MG63 (cell line): ENCODE measurements around the gene RHOBTB3. TPM values are rescaled to one million over a fixed set of nuclear protein-coding genes. Genes with fewer than 3 reads are reported as not detected.

ENCODE experiments used
- DNase-seq: peaks from one replicate; pipeline ENCODE4 v3.0.0-alpha.2; 2020
- H3K27me3 ChIP-seq: fragments of 250-450 bp; sonication (Bioruptor Pico); 2 replicates; pipeline ENCODE4 v1.5.1; 2020; ENCODE audit warnings: mild to moderate bottlenecking, moderate library complexity
- H3K36me3 ChIP-seq: fragments of 250-450 bp; sonication (Bioruptor Pico); 2 replicates; pipeline ENCODE4 v1.5.1; 2020; ENCODE audit warnings: mild to moderate bottlenecking, moderate library complexity
- H3K4me3 ChIP-seq: fragments of 250-450 bp; sonication (Bioruptor Pico); 2 replicates; pipeline ENCODE4 v1.5.1; 2020; ENCODE audit warnings: mild to moderate bottlenecking, moderate library complexity
- H3K9me3 ChIP-seq: fragments of 250-450 bp; sonication (Bioruptor Pico); 2 replicates; pipeline ENCODE4 v1.5.1; 2020; ENCODE audit warnings: mild to moderate bottlenecking, moderate library complexity
- total RNA-seq: library from RNA; depleted of rRNA; stranded (reverse); fragments of >200 nt; shearing (Covaris generic); gene quantifications from 2 replicates; pipeline ENCODE4 v1.2.3, GENCODE V29; 2014; ENCODE audit warnings: low replicate concordance

RHOBTB3 gene
- total RNA-seq, 1 experiment from 2014 or later, result 74.7 TPM

DNA sequence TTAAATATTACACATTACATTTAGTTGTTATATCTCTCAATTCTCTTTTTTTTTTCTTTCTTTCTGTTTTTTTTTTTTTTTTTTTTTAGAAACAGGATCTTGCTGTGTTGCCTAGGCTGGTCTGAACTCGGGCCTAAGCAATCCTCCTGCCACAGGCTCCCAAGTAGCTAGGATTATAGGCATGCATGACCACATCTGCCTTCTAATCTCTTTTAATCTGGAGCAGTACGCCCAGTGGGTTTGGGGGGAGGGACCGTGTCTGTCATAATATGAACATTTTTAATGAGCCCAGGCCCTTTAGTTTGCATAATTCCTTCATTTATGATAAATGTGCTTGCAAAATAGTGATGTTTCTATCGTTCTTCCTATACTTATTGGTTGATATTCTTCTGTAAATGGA is 10.3 kb downstream of the RHOBTB3 start:
- Histone ChIP-seq H3K4me3 (no peak overlapping the region), H3K36me3 (peaks cover 72% of the 10 kb centered on the region), H3K9me3 (no peaks in the 10 kb centered on the region), H3K27me3 (no peaks in the 10 kb centered on the region)
- no peak for DNase-seq

- DNase-seq, result no peak
- Histone ChIP-seq H3K27me3 (no peaks in the 10 kb centered on the region), H3K4me3 (no peak overlapping the region), H3K9me3 (no peaks in the 10 kb centered on the region), H3K36me3 (peaks cover 70% of the 10 kb centered on the region)
Measured at GRCh38 chr5:95743232-95743631, 12.1 kb downstream of the RHOBTB3 start.

GRCh38 chr5:95743877-95744276 is 12.7 kb downstream of the RHOBTB3 start:
- Histone ChIP-seq H3K4me3 (no peak overlapping the region), H3K9me3 (no peaks in the 10 kb centered on the region), H3K36me3 (peaks cover 70% of the 10 kb centered on the region), H3K27me3 (no peaks in the 10 kb centered on the region)
- no peak for DNase-seq

GRCh38 chr5:95746194-95746593 is 15.1 kb downstream of the RHOBTB3 start:
- no peak for DNase-seq
- H3K36me3 ChIP-seq, result peaks cover 74% of the 10 kb centered on the region
- H3K4me3 ChIP-seq, result no peak overlapping the region
- H3K27me3 ChIP-seq, result no peaks in the 10 kb centered on the region
- H3K9me3 ChIP-seq, result no peaks in the 10 kb centered on the region

DNA sequence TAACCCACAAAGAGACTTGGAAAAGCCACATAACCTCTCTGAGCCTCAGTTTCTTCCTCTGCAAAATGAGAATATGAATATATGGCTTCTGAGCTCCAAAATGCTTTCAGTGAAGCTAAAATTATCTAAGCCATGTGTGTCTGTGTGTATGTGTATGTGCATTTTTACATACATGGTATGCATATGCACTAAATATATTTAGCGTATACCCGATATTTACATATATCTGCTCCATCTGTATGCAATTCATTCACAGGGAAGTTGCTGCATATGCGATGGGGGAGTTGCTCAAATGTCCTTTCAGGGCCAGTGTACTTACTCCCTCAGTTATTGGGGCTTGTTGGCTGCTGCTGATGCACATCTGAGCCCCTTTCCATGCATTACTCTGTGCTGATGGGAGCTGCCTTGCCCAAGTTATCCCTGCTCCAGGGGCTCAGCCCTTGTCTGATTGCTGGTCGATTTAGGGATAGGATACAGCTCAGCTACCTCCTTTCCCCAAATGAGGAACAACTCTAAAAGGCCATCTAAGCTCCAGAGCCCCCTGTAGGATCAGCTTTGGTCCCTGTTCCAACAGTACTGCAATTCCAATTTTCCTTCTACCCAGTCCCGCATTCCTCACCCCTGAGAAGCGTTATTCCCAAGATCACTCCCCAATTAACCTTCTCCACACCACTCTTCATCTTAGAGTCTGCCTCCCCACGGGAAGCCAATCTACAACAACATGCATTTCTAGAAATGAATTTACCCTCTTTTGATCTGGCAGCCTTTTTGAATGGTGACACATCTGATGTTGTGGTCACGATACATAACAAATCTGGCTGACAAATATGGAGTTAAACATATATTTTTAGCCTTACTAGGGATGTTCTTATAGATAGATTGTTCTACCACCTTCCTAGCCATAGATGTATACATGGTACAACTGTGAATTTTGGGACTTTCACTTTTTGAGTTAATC is 15.9 kb downstream of the RHOBTB3 start:
- no peak for DNase-seq
- H3K4me3 ChIP-seq, result no peak overlapping the region
- H3K27me3 ChIP-seq, result no peaks in the 10 kb centered on the region
- peaks cover 79% of the 10 kb centered on the region for H3K36me3 ChIP-seq
- no peaks in the 10 kb centered on the region for H3K9me3 ChIP-seq

DNA sequence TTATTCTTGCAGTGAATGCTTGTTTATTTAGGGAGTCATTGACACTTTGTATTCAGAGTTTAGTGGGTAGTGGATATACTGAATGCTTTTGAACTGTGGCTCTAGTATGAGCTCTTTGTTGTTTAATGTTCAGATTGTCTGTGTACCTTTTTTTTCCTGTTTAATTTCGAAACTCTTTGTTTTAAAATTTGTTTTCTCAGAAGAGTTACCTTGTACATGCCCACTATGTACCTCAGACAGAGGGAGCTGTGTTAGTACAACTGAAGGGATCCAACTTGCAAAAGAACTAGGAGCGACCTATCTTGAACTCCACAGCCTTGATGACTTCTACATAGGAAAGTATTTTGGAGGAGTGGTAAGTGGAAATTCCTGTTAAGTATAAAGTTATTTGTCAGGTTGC is 17.0 kb downstream of the RHOBTB3 start:
- no peak overlapping the region for H3K4me3 ChIP-seq
- H3K9me3 ChIP-seq, result no peaks in the 10 kb centered on the region
- peaks cover 83% of the 10 kb centered on the region for H3K36me3 ChIP-seq
- H3K27me3 ChIP-seq, result no peaks in the 10 kb centered on the region
- DNase-seq, result no peak

GRCh38 chr5:95754545-95754944 is 23.4 kb downstream of the RHOBTB3 start:
- H3K4me3 ChIP-seq, result no peak overlapping the region
- H3K36me3 ChIP-seq, result peaks cover 92% of the 10 kb centered on the region
- no peak for DNase-seq
- H3K27me3 ChIP-seq, result no peaks in the 10 kb centered on the region
- no peaks in the 10 kb centered on the region for H3K9me3 ChIP-seq

GRCh38 chr5:95759005-95759404 is 27.9 kb downstream of the RHOBTB3 start:
- H3K27me3 ChIP-seq, result no peaks in the 10 kb centered on the region
- H3K9me3 ChIP-seq, result no peaks in the 10 kb centered on the region
- H3K36me3 ChIP-seq, result peaks cover 75% of the 10 kb centered on the region
- DNase-seq, result no peak
- no peak overlapping the region for H3K4me3 ChIP-seq

DNA sequence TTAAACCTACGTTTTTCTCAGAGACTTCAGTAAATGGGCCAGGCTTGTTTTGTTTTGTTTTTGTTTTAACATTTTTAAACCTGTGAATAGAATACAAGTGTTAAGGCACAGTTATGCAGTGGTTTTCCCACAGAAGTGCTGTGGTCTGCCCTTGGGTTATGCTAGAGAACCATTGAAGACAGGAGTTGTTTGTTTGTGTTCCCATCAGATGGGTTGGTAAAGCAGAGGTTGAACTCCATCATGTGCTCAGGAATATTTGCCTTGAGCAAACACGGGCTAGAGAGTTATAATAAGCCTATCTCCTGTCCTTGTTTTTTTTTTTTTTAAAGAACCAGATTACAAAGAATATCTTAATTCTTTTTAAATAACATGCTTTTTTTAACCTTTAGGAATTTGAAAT is 28.5 kb downstream of the RHOBTB3 start:
- no peaks in the 10 kb centered on the region for H3K27me3 ChIP-seq
- no peak for DNase-seq
- H3K4me3 ChIP-seq, result no peak overlapping the region
- H3K9me3 ChIP-seq, result no peaks in the 10 kb centered on the region
- H3K36me3 ChIP-seq, result peaks cover 75% of the 10 kb centered on the region

DNA sequence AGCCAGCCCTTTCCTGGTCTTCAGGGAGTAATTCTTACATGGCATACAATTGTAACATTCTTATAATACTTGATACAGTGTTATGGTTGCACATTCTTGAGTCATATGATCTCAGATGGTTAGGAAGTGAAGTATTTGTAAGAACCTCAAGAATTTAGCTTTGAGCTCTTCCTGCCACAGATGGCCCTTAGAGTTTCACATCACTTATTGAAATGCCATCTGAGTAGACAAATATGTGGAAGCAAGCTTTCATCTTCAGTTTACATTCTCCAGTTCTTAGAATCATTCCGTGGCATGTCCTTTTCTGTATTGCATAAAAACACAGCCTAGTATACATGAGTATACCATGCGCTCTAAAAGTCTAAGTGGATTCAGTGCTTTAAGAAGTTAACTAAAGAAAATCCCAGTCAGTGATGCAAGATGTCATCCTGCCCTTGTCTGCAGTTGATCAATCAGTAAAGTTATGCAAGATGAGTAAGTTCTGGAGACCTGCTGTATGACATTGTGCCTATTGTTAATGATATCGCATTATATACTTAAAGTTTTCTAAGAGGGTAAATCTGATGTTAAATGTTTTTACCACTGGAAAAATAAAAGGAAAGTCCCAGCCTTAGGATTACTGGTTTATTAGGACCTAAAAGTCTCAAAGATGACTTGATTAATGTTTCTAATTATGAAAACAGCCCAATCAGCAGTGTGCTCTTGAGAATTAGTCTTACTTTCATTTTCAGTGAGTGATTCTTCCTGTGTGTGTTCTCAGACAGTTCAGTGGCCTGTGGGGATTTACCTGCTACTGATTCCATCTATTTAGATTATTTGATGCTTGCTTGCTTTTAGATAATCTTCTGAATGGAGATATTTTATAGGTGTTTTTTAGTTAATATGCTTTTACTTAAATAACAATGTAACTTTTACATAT is 29.4 kb downstream of the RHOBTB3 start:
- peak; percentile 39 for DNase-seq
- Histone ChIP-seq H3K4me3 (peak overlapping the region; percentile 24), H3K36me3 (peaks cover 74% of the 10 kb centered on the region), H3K9me3 (no peaks in the 10 kb centered on the region), H3K27me3 (no peaks in the 10 kb centered on the region)

- H3K36me3 ChIP-seq, result peaks cover 65% of the 10 kb centered on the region
Measured at GRCh38 chr5:95761771-95762651, 30.9 kb downstream of the RHOBTB3 start.

DNA sequence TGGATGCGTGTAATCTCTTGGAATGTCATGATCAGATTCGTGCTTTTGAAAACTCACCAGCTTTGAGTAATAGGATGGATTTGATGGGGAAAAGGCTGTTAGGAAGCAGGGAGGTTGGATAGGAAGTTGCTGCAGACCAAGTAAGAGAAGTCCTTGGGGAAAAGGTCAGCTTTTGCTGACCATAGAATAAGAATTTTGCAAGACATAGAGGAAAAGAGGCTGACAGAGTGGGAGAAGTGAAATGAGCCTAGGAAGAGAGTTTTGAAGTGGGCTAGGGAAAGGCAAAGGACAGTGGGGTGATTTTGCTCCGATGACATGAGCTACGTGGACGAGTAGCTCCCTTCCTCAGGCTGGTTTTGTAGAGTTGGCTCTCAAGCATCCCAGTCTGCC is 31.5 kb downstream of the RHOBTB3 start:
- Histone ChIP-seq H3K36me3 (peaks cover 62% of the 10 kb centered on the region), H3K9me3 (no peaks in the 10 kb centered on the region), H3K27me3 (no peaks in the 10 kb centered on the region), H3K4me3 (no peak overlapping the region)
- DNase-seq, result no peak

More at GRCh38 chr5:95761771-95762651, 30.9 kb downstream of the RHOBTB3 start:
- Histone ChIP-seq H3K27me3 (no peaks in the 10 kb centered on the region), H3K4me3 (no peak overlapping the region), H3K9me3 (no peaks in the 10 kb centered on the region)
- no peak for DNase-seq

DNA sequence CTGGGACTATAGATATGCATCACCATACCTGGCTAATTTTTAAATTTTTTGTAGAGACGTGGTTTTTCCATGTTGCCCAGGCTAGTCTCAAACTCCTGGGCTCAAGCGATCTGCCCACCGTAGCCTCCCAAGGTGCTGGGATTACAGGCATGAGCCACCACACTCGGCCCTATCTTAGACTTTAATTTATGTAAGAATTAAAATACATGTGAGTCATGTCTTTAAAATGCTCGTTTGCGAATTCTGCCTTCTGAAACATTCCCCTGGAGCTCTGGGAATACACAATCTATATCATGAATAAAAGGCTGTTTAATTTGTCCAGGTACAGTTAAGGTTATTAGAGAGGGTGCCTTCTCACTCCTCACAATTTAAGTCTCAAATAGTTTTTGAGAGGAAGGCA is 32.8 kb downstream of the RHOBTB3 start:
- H3K27me3 ChIP-seq, result no peaks in the 10 kb centered on the region

GRCh38 chr5:95768731-95769130 is 37.6 kb downstream of the RHOBTB3 start:
- Histone ChIP-seq H3K27me3 (no peaks in the 10 kb centered on the region), H3K36me3 (peaks cover 76% of the 10 kb centered on the region), H3K4me3 (no peak overlapping the region), H3K9me3 (no peaks in the 10 kb centered on the region)
- DNase-seq, result no peak

More for the DNA sequence above, 32.8 kb downstream of the RHOBTB3 start:
- Histone ChIP-seq H3K36me3 (peaks cover 63% of the 10 kb centered on the region), H3K4me3 (no peak overlapping the region), H3K9me3 (no peaks in the 10 kb centered on the region)
- no peak for DNase-seq

DNA sequence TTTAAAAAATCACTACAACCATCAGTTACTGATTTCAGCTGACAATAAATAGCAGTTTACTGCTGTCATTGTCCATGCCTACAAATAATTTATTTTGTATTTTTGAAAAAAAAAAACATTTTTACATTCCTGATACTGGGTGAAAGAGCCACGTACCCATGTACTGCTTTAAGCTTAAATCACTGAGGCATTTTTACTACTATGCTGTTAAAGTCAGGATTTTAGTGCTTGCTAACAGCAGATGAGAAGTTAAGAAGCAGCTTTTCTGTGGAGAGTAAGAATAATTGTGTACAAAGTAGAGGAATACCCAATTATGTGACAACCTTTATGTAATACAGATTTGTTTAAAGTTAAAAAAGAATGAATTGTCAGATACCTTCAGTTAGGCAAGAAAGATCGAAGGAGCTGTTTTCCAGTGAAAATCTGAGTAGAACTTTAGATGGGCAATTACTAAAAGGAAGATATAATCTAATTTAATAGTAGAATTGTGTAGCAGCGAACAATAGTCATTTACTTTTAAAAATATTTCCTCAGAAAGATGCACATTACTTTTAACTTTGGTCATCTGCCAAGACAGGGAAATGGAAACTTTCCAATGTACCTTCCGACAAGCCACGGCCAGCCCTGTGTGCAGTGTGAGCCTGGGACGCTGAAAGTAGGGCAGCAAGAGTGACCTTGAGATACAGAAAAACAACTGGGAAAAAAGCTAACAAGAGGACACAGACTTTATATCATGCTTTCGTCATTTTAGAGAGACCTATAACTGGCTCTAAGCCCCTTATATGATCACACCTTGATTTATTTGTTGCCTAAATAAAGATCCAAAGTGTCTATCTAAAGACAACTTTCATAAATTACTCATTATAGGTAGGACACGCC is 39.9 kb downstream of the RHOBTB3 start:
- Histone ChIP-seq H3K9me3 (no peaks in the 10 kb centered on the region), H3K4me3 (no peak overlapping the region), H3K27me3 (no peaks in the 10 kb centered on the region), H3K36me3 (peaks cover 64% of the 10 kb centered on the region)
- no peak for DNase-seq
